ENCODE data around the gene SLC20A1. TPM values are rescaled to one million over a fixed set of nuclear protein-coding genes. Genes with fewer than 3 reads are reported as not detected.

SLC20A1 gene
- total RNA-seq, 1 donor from 2014 or later = 101 TPM

- TF ChIP-seq CTCF (IDR thresholded peaks at IDR 0.05; ENCODE audit: insufficient read depth, low read length, poor library complexity, severe bottlenecking) = no peak
- no peak for DNase-seq (ENCODE audit: low read depth)
- Histone ChIP-seq H3K27me3 (ENCODE audit: control insufficient read depth, insufficient read depth, low read length) (no peaks in the 10 kb centered on the region), H3K36me3 (ENCODE audit: control insufficient read depth, insufficient read depth, low read length) (peaks cover 4% of the 10 kb centered on the region), H3K4me3 (ENCODE audit: low read depth, low read length) (peak overlapping the region; percentile 94)
These were observed 1.3 kb downstream of the SLC20A1 start for GRCh38 chr2:112646791-112647689.

GRCh38 chr2:112648081-112648480 lies 2.3 kb downstream of the SLC20A1 start:
- TF ChIP-seq CTCF (IDR thresholded peaks at IDR 0.05; ENCODE audit: insufficient read depth, low read length, poor library complexity, severe bottlenecking) = no peak
- peak overlapping the region; percentile 94 for H3K4me3 ChIP-seq (ENCODE audit: low read depth, low read length)
- no peak for DNase-seq (ENCODE audit: low read depth)
- H3K36me3 ChIP-seq (ENCODE audit: control insufficient read depth, insufficient read depth, low read length) = peaks cover 4% of the 10 kb centered on the region
- H3K27me3 ChIP-seq (ENCODE audit: control insufficient read depth, insufficient read depth, low read length) = no peaks in the 10 kb centered on the region

- H3K36me3 ChIP-seq (ENCODE audit: control insufficient read depth, insufficient read depth, low read length) = peaks cover 1% of the 10 kb centered on the region
- H3K27me3 ChIP-seq (ENCODE audit: control insufficient read depth, insufficient read depth, low read length) = no peaks in the 10 kb centered on the region
- no peak for TF ChIP-seq CTCF (IDR thresholded peaks at IDR 0.05; ENCODE audit: insufficient read depth, low read length, poor library complexity, severe bottlenecking)
- DNase-seq (ENCODE audit: low read depth) = no peak
- no peak overlapping the region for H3K4me3 ChIP-seq (ENCODE audit: low read depth, low read length)
These were observed 10.9 kb downstream of the SLC20A1 start for GRCh38 chr2:112656679-112657078.

GRCh38 chr2:112658301-112658700 lies 12.6 kb downstream of the SLC20A1 start:
- peaks cover 3% of the 10 kb centered on the region for H3K36me3 ChIP-seq (ENCODE audit: control insufficient read depth, insufficient read depth, low read length)

GRCh38 chr2:112658839-112659667 lies 13.3 kb downstream of the SLC20A1 start:
- TF ChIP-seq CTCF (IDR thresholded peaks at IDR 0.05; ENCODE audit: insufficient read depth, low read length, poor library complexity, severe bottlenecking) = no peak
- DNase-seq (ENCODE audit: low read depth) = no peak
- Histone ChIP-seq H3K4me3 (ENCODE audit: low read depth, low read length) (no peak overlapping the region), H3K36me3 (ENCODE audit: control insufficient read depth, insufficient read depth, low read length) (peaks cover 3% of the 10 kb centered on the region), H3K27me3 (ENCODE audit: control insufficient read depth, insufficient read depth, low read length) (no peaks in the 10 kb centered on the region)

More at GRCh38 chr2:112658301-112658700, 12.6 kb downstream of the SLC20A1 start:
- no peak overlapping the region for H3K4me3 ChIP-seq (ENCODE audit: low read depth, low read length)
- H3K27me3 ChIP-seq (ENCODE audit: control insufficient read depth, insufficient read depth, low read length) = no peaks in the 10 kb centered on the region
- TF ChIP-seq CTCF (IDR thresholded peaks at IDR 0.05; ENCODE audit: insufficient read depth, low read length, poor library complexity, severe bottlenecking) = no peak
- DNase-seq (ENCODE audit: low read depth) = no peak

Data from kidney epithelial cell (primary cell).